ENCODE results near the gene PDE4D.

- TF ChIP-seq, protein P1, sequence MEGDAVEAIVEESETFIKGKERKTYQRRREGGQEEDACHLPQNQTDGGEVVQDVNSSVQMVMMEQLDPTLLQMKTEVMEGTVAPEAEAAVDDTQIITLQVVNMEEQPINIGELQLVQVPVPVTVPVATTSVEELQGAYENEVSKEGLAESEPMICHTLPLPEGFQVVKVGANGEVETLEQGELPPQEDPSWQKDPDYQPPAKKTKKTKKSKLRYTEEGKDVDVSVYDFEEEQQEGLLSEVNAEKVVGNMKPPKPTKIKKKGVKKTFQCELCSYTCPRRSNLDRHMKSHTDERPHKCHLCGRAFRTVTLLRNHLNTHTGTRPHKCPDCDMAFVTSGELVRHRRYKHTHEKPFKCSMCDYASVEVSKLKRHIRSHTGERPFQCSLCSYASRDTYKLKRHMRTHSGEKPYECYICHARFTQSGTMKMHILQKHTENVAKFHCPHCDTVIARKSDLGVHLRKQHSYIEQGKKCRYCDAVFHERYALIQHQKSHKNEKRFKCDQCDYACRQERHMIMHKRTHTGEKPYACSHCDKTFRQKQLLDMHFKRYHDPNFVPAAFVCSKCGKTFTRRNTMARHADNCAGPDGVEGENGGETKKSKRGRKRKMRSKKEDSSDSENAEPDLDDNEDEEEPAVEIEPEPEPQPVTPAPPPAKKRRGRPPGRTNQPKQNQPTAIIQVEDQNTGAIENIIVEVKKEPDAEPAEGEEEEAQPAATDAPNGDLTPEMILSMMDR (conservative IDR thresholded peaks at IDR 0.05; ENCODE audit: low read length) = no peak
- no peak for TF ChIP-seq EZH2phosphoT487 (IDR thresholded peaks at IDR 0.05; ENCODE audit: borderline replicate concordance, low read depth, low read length)
Measured at GRCh38 chr5:58939664-58940063, 953.9 kb downstream of the PDE4D start.
